Aorta (tissue), 5 donors: ENCODE measurements around the gene FHIT. TPM values are rescaled to one million over a fixed set of nuclear protein-coding genes. Genes with fewer than 3 reads are reported as not detected.

Experiments used
- ATAC-seq: fragments of 200-7000 bp; cut with Tn5 transposase; one replicate; pipeline ENCODE4 v1.9.1; 2022; ENCODE audit warnings: moderate library complexity; ENCODE audit not compliant: low FRiP score
- DNase-seq, 2 donors: peaks; one replicate each; pipeline ENCODE4 v3.0.0-alpha.2; 2020
- H3K27ac ChIP-seq, 2 donors: one replicate each; pipeline ENCODE4 v1.5.1; 2013; ENCODE audit warnings: low read length in 2 of 2, mild to moderate bottlenecking in 2 of 2, moderate library complexity in 2 of 2, control low read depth in 1 of 2, inconsistent platforms in 1 of 2, low read depth in 1 of 2
- H3K27me3 ChIP-seq, 2 donors: one replicate each; pipeline ENCODE4 v1.6.1; 2013; ENCODE audit warnings: control low read depth in 1 of 2, low read length in 1 of 2, mild to moderate bottlenecking in 1 of 2, moderate library complexity in 1 of 2; ENCODE audit not compliant: insufficient read depth in 2 of 2, control insufficient read depth in 1 of 2
- H3K36me3 ChIP-seq, 2 donors: one replicate each; pipeline ENCODE4 v1.6.1; 2013; ENCODE audit warnings: control low read depth in 1 of 2, low read length in 1 of 2, mild to moderate bottlenecking in 1 of 2; ENCODE audit not compliant: insufficient read depth in 2 of 2, control insufficient read depth in 1 of 2
- H3K4me1 ChIP-seq, 2 donors: one replicate each; pipeline ENCODE4 v1.6.1; 2013; ENCODE audit warnings: low read length in 2 of 2, control low read depth in 1 of 2, mild to moderate bottlenecking in 1 of 2, moderate library complexity in 1 of 2; ENCODE audit not compliant: insufficient read depth in 2 of 2, control insufficient read depth in 1 of 2
- H3K4me3 ChIP-seq, 2 donors: one replicate each; pipeline ENCODE4 v1.5.1; 2013; ENCODE audit warnings: low read length in 2 of 2, control low read depth in 1 of 2, mild to moderate bottlenecking in 1 of 2
- H3K9me3 ChIP-seq: one replicate; pipeline ENCODE4 v1.6.1; 2013; ENCODE audit warnings: mild to moderate bottlenecking, low read length; ENCODE audit not compliant: control insufficient read depth
- WGBS, 2 donors: extraction: QIAGEN DNeasy Blood & Tissue Kit; methylation state at CpG; one replicate each; pipeline ENCODE4 v1.1.7; 2013; 5-methylcytosine and 5-hydroxymethylcytosine counted together
- intact Hi-C, 2 donors: fragments of 100-400 bp; cut with DNase I; formaldehyde crosslinking; loops; one replicate each; pipeline versions ENCODE4 v1.14.2 to v1.15.0; 2022
- polyA plus RNA-seq, 2 donors: library from polyadenylated mRNA; stranded (reverse); fragments of 200-250 nt; gene quantifications; one replicate each; pipeline ENCODE4 v1.2.3, GENCODE V29; 2013
- total RNA-seq, 2 donors: library from RNA; stranded (reverse); fragmentation: NEBNext Ultra II Directional; extraction: Animal tissue kit (Norgen Biotek cat#: 25700); gene quantifications; one replicate each; pipeline ENCODE4 v1.2.1, GENCODE V29; 2021
- donor health status: healthy with polysubstance abuse.
- donor health status: Bipolar disorder and iron deficiency.
- donor health status: DM: no; HTN: no; CAD: no.
- donor health status: DM: no; HTN: no; CAD: no.
- donor health status: DM: yes; HTN: yes; CAD: no.

Gene FHIT
- total and polyA plus RNA-seq, 4 donors, result 1.1 to 9.2 (median 3.0) TPM

DNA sequence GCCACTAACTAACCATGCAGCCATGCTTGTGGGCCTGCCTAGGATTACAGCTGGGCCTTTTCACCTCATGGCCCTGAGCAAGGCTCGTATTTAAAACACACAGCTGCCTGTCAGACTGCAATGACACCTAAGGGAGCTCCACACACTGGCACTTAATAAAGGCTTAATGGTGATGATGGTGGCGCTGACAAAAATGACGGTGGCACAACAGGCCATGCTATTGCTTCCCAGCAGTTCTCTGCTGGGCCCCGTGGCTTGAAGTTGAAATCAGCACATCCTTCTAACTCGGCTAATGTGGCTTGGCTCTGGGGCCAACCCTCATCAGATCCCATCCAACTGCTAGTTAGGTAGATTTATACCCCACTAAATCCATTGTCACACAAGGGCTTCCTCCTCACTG lies 112.9 kb downstream of the FHIT start:
- Histone ChIP-seq H3K4me3 (no peak overlapping the region), H3K9me3 (no peaks in the 10 kb centered on the region), H3K27me3 (no peaks in the 10 kb centered on the region), H3K4me1 (no peaks in the 10 kb centered on the region), H3K27ac (no peak overlapping the region), H3K36me3 (no peaks in the 10 kb centered on the region)
- WGBS, 2 donors, result 85 to 88% methylated on average over 5 of the region's 5 CpGs
- intact Hi-C loops, result no loop called here
- DNase-seq (no peak), ATAC-seq (no peak)

DNA sequence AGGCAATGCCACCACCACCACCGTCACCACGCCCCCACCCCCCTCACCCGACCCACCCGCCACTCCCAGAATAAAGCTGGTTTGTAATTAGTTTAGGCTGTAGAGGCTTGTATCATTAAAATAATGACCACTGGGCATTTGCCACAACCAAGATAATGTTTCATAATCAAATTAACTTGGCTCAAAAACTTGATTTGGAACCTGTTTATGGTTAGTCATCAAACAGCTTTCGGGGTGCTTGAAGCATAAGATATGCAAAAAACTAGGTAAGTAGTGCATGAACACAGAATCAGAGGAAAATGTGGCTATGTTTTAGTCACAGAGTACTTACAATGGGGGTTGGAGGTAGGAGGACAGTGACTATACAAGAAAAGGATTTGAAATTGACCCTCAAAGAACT lies 115.1 kb downstream of the FHIT start:
- intact Hi-C loops, result no loop called here
- Histone ChIP-seq H3K4me1 (no peaks in the 10 kb centered on the region), H3K9me3 (no peaks in the 10 kb centered on the region), H3K27me3 (no peaks in the 10 kb centered on the region), H3K27ac (no peak overlapping the region), H3K4me3 (no peak overlapping the region), H3K36me3 (no peaks in the 10 kb centered on the region)
- WGBS, 2 donors, result 91 to 95% methylated on average over 5 of the region's 5 CpGs
- ATAC-seq (no peak), DNase-seq (no peak)

DNA sequence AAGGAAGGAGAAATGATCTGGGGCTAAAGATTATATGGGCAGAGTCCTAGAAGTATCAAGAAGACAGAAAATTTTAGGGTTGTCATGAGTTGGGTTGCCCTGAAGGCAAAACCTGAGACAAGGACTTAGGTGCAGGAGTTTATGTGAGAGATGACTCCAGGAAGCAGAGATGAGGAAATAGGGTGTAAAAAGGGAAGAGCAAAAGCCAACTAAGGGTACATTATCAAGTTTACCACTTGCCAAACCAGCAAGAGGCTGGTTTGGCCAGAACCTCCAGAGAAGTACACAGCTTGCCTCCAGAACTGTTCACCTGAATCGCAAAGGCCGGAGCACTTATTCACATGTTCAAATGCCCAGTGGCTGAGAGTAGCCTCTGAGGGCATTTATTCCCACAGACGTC lies 116.7 kb downstream of the FHIT start:
- intact Hi-C loops, result no loop called here
- no peaks in the 10 kb centered on the region for H3K36me3 ChIP-seq
- H3K9me3 ChIP-seq, result no peaks in the 10 kb centered on the region
- no peak for ATAC-seq
- DNase-seq, result no peak
- no peaks in the 10 kb centered on the region for H3K27me3 ChIP-seq
- H3K27ac ChIP-seq, result no peak overlapping the region
- H3K4me3 ChIP-seq, result no peak overlapping the region
- no peaks in the 10 kb centered on the region for H3K4me1 ChIP-seq
- WGBS, 2 donors, result 92 to 93% methylated on average over 3 of the region's 3 CpGs

DNA sequence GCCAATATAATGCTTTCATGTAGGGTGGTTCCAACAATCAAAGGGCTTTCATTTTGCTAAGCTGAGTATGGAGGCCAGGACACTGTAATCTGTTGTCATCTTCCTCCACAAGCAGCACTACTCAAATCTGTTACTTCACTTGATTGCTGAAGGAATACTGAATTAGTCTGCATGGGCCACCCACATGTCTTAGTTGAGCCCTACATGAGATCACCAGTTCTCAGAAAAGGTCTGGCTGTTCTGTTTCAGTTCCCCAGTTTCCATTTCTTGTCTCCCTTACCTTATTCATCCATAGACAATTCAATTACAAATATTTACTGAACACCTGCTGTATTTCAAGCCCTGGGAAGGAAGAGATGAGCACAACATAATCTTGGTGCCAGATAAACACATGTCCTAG lies 119.2 kb downstream of the FHIT start:
- no peak overlapping the region for H3K4me3 ChIP-seq
- no peaks in the 10 kb centered on the region for H3K27me3 ChIP-seq
- intact Hi-C loops, result no loop called here
- ATAC-seq (no peak), DNase-seq (no peak)
- no peak overlapping the region for H3K27ac ChIP-seq
- no peaks in the 10 kb centered on the region for H3K4me1 ChIP-seq
- H3K36me3 ChIP-seq, result no peaks in the 10 kb centered on the region
- H3K9me3 ChIP-seq, result no peaks in the 10 kb centered on the region

DNA sequence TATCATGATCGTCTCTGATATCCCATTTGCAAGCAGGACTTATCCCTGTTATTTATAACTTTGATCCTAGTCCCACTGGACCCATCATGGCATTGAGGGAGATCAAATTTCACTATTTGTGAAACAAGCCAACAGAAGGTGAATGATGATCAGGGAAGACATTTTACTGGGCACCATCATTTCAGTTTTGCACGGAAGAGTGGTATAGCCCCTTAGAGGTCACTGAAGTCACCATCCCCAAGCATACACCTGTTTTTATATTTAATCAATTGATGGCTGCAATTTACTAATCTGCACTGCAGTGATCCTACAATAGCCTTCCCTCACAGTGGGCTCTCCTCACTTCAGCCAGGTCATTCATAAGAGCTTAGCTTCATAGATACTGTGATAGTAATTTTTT lies 132.4 kb downstream of the FHIT start:
- Histone ChIP-seq H3K36me3 (no peaks in the 10 kb centered on the region), H3K27ac (no peak overlapping the region), H3K4me1 (no peaks in the 10 kb centered on the region), H3K9me3 (no peaks in the 10 kb centered on the region), H3K27me3 (no peaks in the 10 kb centered on the region), H3K4me3 (no peak overlapping the region)
- DNase-seq, result no peak
- no peak for ATAC-seq
- WGBS, 2 donors, result 77 to 78% methylated on average over 2 of the region's 2 CpGs
- intact Hi-C loops, result no loop called here

DNA sequence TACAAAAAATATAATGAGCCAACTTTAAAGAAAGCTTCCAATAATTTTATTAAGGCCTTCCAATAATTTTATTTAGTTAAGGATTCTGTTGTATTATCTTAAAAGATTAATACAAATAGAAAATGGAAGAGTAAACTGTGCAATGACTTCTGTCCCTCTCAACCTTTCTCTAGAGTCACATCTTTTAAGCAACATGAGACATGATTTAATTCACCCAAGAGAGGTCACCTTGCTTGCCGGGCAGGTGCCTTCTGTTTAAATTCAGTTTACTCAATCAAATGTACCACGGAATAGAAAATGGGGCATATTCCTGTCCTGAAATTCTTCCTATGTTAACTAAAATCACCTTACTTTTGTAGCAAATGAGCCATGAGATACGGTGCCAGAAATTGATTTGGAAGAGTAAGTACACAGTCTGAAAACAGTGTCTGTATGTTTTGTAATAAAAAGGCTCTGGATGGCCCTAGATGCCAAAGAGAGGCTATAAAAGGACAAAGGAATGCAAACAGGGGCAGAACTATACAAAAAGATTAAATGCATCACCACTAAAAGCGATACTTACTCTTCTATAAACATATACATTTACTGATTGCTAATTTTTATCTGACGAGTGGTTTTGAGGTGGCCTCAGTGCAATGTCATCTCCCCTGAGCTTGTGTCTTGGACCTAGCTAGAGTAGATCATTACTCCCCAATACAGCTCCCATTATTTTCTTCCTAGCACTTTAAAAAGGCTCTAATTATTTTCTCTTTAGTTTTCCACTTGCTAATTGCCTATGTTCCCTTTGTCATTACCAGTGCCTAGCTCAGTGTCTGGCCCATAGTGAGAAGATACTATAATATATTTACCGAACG lies 134.0 kb downstream of the FHIT start:
- DNase-seq, result no peak
- Histone ChIP-seq H3K4me3 (no peak overlapping the region), H3K27me3 (no peaks in the 10 kb centered on the region), H3K4me1 (no peaks in the 10 kb centered on the region), H3K9me3 (no peaks in the 10 kb centered on the region), H3K27ac (no peak overlapping the region), H3K36me3 (no peaks in the 10 kb centered on the region)
- 78 to 81% methylated on average over 7 of the region's 7 CpGs for WGBS, 2 donors
- intact Hi-C loops, result no loop called here
- no peak for ATAC-seq

DNA sequence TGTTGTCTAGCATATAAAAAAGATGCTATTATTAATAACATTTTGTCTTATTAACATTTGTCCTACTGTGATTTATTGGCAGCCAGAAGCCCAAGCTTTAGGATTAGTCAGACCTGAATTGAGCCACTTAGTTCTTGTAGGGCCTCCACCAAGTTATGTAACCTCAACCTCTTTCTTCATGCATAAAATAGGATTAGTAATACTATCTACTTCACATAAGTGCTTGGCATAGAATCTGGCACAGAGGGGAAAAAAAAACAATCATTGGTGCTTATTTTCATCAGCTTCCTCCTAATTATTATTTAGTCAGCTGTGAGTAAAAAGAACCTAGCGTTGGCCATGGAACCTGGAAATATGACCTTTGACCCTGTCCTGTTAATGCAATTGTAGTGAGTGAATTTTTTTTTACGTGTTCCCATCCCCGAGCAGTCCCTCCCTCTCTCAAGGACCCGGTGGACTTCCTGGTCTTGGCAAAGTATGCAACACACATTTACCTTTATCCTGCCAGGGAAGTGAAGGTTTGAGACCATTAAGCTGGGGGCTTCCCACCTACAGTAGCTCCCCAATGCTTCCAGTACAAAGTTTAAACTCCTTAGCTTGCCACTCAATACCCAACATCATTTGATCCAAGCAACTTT lies 136.8 kb downstream of the FHIT start:
- 82 to 85% methylated on average over 4 of the region's 4 CpGs for WGBS, 2 donors
- intact Hi-C loops, result no loop called here
- no peak for ATAC-seq

DNA sequence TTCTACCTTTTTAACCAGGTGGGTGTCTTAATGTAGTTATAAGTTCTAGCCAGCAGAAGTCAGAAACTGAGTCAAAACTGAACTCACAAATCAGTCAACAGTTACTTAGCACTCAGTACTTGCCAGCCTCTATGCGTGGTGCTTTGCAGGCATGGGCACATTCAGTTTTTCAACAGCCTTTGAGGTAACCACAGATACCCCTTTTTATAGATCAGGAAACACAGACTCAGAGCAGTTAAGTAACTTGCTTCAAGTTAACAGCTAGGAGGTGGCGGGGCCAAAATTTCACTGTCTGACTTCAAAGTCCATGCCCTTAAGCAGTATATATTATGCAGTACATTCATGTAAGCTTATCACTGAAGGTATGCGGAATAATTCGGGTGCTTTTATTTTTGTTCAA lies 139.4 kb downstream of the FHIT start:
- Histone ChIP-seq H3K9me3 (peaks cover 3% of the 10 kb centered on the region), H3K4me1 (no peaks in the 10 kb centered on the region), H3K27ac (no peak overlapping the region), H3K27me3 (no peaks in the 10 kb centered on the region), H3K36me3 (no peaks in the 10 kb centered on the region), H3K4me3 (no peak overlapping the region)
- WGBS, 2 donors, result 79 to 80% methylated on average over 4 of the region's 4 CpGs
- intact Hi-C loops, result no loop called here
- ATAC-seq (no peak), DNase-seq (no peak)

More for the DNA sequence above, 136.8 kb downstream of the FHIT start:
- H3K36me3 ChIP-seq, result no peaks in the 10 kb centered on the region
- DNase-seq, result no peak
- H3K4me1 ChIP-seq, result no peaks in the 10 kb centered on the region
- H3K4me3 ChIP-seq, result no peak overlapping the region
- no peak overlapping the region for H3K27ac ChIP-seq
- peaks cover 3% of the 10 kb centered on the region for H3K9me3 ChIP-seq
- no peaks in the 10 kb centered on the region for H3K27me3 ChIP-seq

DNA sequence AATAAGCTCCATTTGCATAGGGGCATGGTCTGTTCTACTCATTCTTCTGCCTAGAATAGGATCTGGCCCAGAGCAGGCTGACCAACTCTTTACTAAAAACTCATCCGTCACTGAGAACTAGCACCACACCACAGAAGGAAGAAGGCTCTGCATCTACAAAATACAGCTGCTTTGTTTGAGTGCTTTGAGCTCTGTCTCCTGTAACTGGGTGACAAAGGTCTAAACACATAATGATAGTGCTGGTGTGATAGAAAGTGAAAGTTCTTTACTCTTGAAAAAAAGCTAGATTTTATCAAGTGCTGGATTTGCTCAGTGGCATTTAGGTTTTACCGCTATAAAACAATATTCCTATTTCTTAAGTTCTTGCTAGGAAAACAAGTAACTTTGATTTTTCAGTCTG lies 140.7 kb downstream of the FHIT start:
- Histone ChIP-seq H3K4me1 (no peaks in the 10 kb centered on the region), H3K36me3 (no peaks in the 10 kb centered on the region), H3K27me3 (no peaks in the 10 kb centered on the region), H3K4me3 (no peak overlapping the region), H3K9me3 (peaks cover 3% of the 10 kb centered on the region), H3K27ac (no peak overlapping the region)
- no peak for ATAC-seq
- WGBS, 2 donors, result 93 to 97% methylated on average over 2 of the region's 2 CpGs
- no peak for DNase-seq
- intact Hi-C loops, result no loop called here
